ENCODE results near the gene CD7. TPM values are rescaled to one million over a fixed set of nuclear protein-coding genes. Genes with fewer than 3 reads are reported as not detected.

Gene CD7
- total and polyA plus RNA-seq, 7 donors = 0.13 to 0.81 (median 0.19) TPM; not detected in 1

DNA sequence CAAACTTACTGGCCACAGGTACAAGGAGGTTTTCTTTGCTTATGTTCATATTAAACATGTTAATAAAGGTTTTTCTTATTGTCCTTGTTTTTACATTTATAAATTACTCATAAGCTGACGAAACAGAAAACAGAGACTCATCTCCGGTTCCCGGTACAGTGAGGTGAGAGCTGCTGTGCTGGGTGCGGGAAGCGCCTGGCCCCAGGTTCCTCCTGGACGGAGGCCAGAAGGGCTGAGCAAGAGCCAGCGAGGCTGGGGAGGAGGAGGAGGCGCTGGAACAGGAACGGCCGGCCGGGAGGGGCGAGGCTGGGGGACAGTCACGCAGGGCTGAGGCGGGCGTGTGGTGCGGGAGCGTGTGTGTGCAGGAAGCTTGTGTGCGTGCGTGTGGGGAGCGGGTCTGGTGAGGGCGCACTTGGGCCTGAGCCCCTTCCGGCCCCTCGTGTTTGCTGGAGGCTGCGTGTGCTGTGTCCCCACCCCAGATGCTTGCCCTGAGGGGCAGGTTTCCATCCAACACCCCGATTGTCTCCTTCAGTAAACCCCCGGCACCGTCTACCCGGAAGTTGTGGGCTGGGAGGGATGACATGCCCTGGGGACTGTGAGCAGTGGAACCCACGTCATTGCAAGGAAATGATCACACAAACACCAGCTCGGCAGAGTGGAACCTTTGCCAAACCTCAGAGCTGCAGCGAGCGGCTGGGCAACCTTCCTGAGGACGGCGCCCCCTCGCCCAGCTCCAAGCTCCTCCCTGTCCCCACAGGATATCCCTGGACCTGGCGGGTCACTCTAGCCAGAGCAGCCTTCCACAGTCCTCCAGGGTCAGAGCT, 19.5 kb downstream of the CD7 start:
- H3K36me3 ChIP-seq (ENCODE audit: insufficient read depth in 1 of 2, low read depth in 1 of 2) = no peaks in the 10 kb centered on the region
- intact Hi-C loops (cut with DNase I) = no loop called here
- peaks cover 36% of the 10 kb centered on the region for H3K4me1 ChIP-seq
- ATAC-seq (peak; percentile 66 to 76 (median 73)), DNase-seq (peak; percentile 91 to 94)
- H3K9me3 ChIP-seq = no peaks in the 10 kb centered on the region
- TF ChIP-seq, protein P1, sequence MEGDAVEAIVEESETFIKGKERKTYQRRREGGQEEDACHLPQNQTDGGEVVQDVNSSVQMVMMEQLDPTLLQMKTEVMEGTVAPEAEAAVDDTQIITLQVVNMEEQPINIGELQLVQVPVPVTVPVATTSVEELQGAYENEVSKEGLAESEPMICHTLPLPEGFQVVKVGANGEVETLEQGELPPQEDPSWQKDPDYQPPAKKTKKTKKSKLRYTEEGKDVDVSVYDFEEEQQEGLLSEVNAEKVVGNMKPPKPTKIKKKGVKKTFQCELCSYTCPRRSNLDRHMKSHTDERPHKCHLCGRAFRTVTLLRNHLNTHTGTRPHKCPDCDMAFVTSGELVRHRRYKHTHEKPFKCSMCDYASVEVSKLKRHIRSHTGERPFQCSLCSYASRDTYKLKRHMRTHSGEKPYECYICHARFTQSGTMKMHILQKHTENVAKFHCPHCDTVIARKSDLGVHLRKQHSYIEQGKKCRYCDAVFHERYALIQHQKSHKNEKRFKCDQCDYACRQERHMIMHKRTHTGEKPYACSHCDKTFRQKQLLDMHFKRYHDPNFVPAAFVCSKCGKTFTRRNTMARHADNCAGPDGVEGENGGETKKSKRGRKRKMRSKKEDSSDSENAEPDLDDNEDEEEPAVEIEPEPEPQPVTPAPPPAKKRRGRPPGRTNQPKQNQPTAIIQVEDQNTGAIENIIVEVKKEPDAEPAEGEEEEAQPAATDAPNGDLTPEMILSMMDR (IDR thresholded peaks at IDR 0.05) = no peak
- H3K4me3 ChIP-seq = peak overlapping the region; percentile 67
- H3K27me3 ChIP-seq (ENCODE audit: insufficient read depth in 3 of 3, low read length in 2 of 3) = no peaks in the 10 kb centered on the region
- WGBS, 3 donors = 1 to 6% (median 2%) methylated on average over 32 to 36 of the region's 36 CpGs
- H3K27ac ChIP-seq = peak overlapping the region; percentile 93

DNA sequence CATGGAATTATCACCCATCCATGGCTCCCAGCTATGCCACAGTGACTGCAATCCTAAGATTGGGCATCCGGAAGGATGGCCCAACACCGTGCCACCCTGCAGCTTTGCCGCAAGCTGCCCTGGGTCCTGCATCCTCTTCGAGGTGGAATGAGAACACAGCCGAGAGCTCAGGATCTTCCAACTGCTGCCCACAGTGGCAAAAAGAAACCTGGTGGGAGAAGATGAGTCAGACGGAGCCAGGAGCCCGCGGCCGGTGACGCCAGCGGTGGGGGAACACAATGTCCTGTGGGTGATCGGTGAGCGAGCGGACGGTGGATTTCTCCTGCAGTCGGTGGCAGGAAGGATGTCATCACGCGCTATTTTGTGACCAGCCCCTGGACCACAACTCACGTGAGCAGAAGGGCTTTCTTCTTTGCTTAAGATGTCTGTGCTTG, 20.1 kb downstream of the CD7 start:
- Histone ChIP-seq H3K4me1 (peaks cover 36% of the 10 kb centered on the region), H3K4me3 (peak overlapping the region; percentile 67), H3K9me3 (no peaks in the 10 kb centered on the region), H3K27ac (peak overlapping the region; percentile 93), H3K36me3 (ENCODE audit: insufficient read depth in 1 of 2, low read depth in 1 of 2) (no peaks in the 10 kb centered on the region), H3K27me3 (ENCODE audit: insufficient read depth in 3 of 3, low read length in 2 of 3) (no peaks in the 10 kb centered on the region)
- DNase-seq = peak; percentile 94 to 96
- TF ChIP-seq, protein P1 (IDR thresholded peaks at IDR 0.05) = no peak
- intact Hi-C loops (cut with DNase I) = no loop called here
- peak; percentile 65 to 75 (median 68) for ATAC-seq
- 18 to 40% (median 26%) methylated on average over 19 of the region's 19 CpGs for WGBS, 3 donors

DNA sequence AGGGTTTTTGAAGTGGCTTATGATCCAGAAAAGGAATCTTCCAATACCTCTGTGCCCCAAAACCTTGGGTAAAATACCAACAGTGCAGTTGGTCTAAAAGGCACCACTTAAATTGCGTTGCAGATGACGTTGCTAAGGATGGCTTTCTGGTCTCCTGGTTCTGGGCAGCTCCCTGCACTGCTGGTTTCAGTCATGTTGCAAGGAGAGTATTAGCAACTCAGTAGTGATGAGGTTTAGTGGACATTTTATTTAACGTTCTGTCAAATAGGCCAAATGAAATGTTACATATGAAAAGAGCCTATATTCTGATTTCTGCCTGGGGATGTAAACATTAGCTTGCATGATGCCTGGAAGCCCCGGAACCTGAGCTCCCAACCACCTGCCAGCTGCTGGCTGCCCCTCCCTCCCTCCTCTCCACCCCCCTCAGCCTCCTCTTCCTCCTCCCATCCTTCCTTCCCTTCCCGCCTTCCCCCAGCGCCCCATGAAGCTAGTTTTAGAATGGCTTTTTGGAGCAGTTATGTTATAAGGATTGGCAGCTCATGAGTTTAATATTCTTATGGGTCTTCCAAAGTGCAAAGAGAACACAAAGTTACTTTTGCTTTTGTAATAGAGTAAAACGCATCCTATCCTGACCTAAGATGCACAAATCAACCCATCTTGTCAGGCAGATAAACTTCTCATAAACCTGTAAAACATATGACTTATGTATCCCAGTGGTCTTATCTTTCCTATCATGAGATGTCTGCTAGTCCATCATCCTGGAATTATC, 20.7 kb downstream of the CD7 start:
- peak overlapping the region; percentile 93 for H3K27ac ChIP-seq

DNA sequence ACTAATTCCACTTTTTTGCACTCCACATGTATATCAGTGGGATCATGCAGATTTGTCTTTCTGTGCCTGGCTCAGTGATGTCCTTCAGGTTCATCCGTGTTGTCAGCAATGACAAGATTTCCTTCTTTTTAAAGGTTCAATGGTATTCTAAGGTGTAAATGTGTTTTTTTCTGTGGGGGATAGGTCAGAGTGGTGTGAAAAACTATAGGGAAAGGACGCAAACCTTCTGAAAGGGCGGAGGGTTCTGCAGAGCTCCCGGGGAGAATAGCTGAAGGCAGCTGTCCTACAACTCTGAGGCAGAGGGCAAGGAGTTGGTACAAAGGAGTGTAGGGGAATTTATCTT, 22.0 kb downstream of the CD7 start:
- TF ChIP-seq, protein P1 (IDR thresholded peaks at IDR 0.05) = no peak
- no peak for ATAC-seq
- no peak overlapping the region for H3K27ac ChIP-seq
- no peaks in the 10 kb centered on the region for H3K27me3 ChIP-seq (ENCODE audit: insufficient read depth in 3 of 3, low read length in 2 of 3)
- no peaks in the 10 kb centered on the region for H3K36me3 ChIP-seq (ENCODE audit: insufficient read depth in 1 of 2, low read depth in 1 of 2)
- intact Hi-C loops (cut with DNase I) = no loop called here
- no peak for DNase-seq
- H3K9me3 ChIP-seq = no peaks in the 10 kb centered on the region
- H3K4me1 ChIP-seq = peaks cover 36% of the 10 kb centered on the region
- 69 to 74% (median 70%) methylated on average over 4 of the region's 4 CpGs for WGBS, 3 donors
- no peak overlapping the region for H3K4me3 ChIP-seq

More for the DNA sequence above, 20.7 kb downstream of the CD7 start:
- Histone ChIP-seq H3K27me3 (ENCODE audit: insufficient read depth in 3 of 3, low read length in 2 of 3) (no peaks in the 10 kb centered on the region), H3K36me3 (ENCODE audit: insufficient read depth in 1 of 2, low read depth in 1 of 2) (no peaks in the 10 kb centered on the region), H3K4me1 (peaks cover 36% of the 10 kb centered on the region), H3K4me3 (peak overlapping the region; percentile 67), H3K9me3 (no peaks in the 10 kb centered on the region)
- DNase-seq = no peak
- no peak for ATAC-seq
- WGBS, 3 donors = 33 to 49% (median 39%) methylated on average over 7 of the region's 7 CpGs
- TF ChIP-seq, protein P1 (IDR thresholded peaks at IDR 0.05) = no peak
- intact Hi-C loops (cut with DNase I) = no loop called here

All from psoas muscle (tissue), 8 donors.